A549 (cell line): ENCODE measurements around the gene ODAD2. TPM values are rescaled to one million over a fixed set of nuclear protein-coding genes. Genes with fewer than 3 reads are reported as not detected.
"Not testable (repeated sequence)": the region's sequence is repeated elsewhere in the genome, so short reads cannot be mapped to it uniquely, and the experiment has no call there.

ENCODE experiments used
- ATAC-seq, 2 experiments: fragments of 200-7000 bp in 1 of 2; fragments of >200 bp in 1 of 2; cut with Nextera tagmentation in 1 of 2; cut with Tn5 transposase in 1 of 2; 3 replicates each; pipeline versions ENCODE4 v1.8.0 to v1.9.1; 2018 to 2020; ENCODE audit warnings: mild to moderate bottlenecking in 1 of 2, moderate library complexity in 1 of 2
- CTCF ChIA-PET: fragments of 300-600 bp; sonication (Branson Sonifier 250); formaldehyde crosslinking; extraction: SDS; loops from one replicate; lab custom pipeline; 2021; ENCODE audit warnings: antibody characterized with exemption, inconsistent platforms; lab: Yijun Ruan, JAX
- POLR2A ChIA-PET: fragments of 350-600 bp; formaldehyde crosslinking; extraction: SDS; loops from one replicate; lab custom pipeline; 2021; ENCODE audit warnings: antibody characterized with exemption, inconsistent platforms; lab: Yijun Ruan, JAX
- DNase-seq, 2 experiments: peaks; one replicate each; pipeline versions ENCODE4 v3.0.0 to v3.0.0-alpha.2; 2011 to 2016; ENCODE audit warnings: low read depth in 1 of 2, low spot score in 1 of 2
- FAIRE-seq: peaks from 2 replicates; lab custom pipeline; 2011; peaks lifted over from hg19 to GRCh38; lab: Jason Lieb, UNC
- H3K27ac ChIP-seq, 2 experiments: fragments of >200 bp; sonication (Bioruptor Twin); formaldehyde crosslinking; 3 replicates each; pipeline ENCODE4 v1.5.1; 2016 to 2017
- H3K4me1 ChIP-seq: fragments of >200 bp; sonication (Bioruptor Twin); formaldehyde crosslinking; 3 replicates; pipeline ENCODE4 v1.6.1; 2016
- H3K4me2 ChIP-seq: fragments of >200 bp; sonication (Bioruptor Twin); formaldehyde crosslinking; 3 replicates; pipeline ENCODE4 v1.6.1; 2016
- H3K4me3 ChIP-seq: fragments of >200 bp; sonication (Bioruptor Twin); formaldehyde crosslinking; 3 replicates; pipeline ENCODE4 v1.5.1; 2016
- H3K9me3 ChIP-seq: fragments of >200 bp; sonication (Bioruptor Twin); formaldehyde crosslinking; 3 replicates; pipeline ENCODE4 v1.6.1; 2016
- CBX2 ChIP-seq: fragments of 200-600 bp; sonication (generic); IDR thresholded peaks from 2 replicates; pipeline ENCODE4 v1.6.1; 2016; ENCODE audit warnings: low read depth, mild to moderate bottlenecking, borderline replicate concordance
- CEBPB ChIP-seq, 2 experiments: fragments of >200 bp in 1 of 2; sonication (Bioruptor Twin) in 1 of 2; formaldehyde crosslinking in 1 of 2; IDR thresholded peaks; 2 replicates each; pipeline ENCODE4 v1.6.1; 2012 to 2016
- CHD4 ChIP-seq: fragments of 200-600 bp; sonication (generic); IDR thresholded peaks from 2 replicates; pipeline ENCODE4 v1.6.1; 2016; ENCODE audit warnings: antibody characterized with exemption, mild to moderate bottlenecking, borderline replicate concordance
- EHF ChIP-seq: fragments of 250-450 bp; sonication (Bioruptor Pico); IDR thresholded peaks from 2 replicates; pipeline ENCODE4 v1.5.0; 2020; ENCODE audit warnings: mild to moderate bottlenecking
- EHMT2 ChIP-seq: fragments of 200-600 bp; sonication (generic); IDR thresholded peaks from 2 replicates; pipeline ENCODE4 v1.6.1; 2016; ENCODE audit warnings: antibody characterized with exemption, low read depth, mild to moderate bottlenecking, moderate library complexity
- ELK1 ChIP-seq: fragments of 150-350 bp; IDR thresholded peaks from 2 replicates; pipeline ENCODE4 v1.6.1; 2014; ENCODE audit warnings: low read depth, mild to moderate bottlenecking, low read length
- ESRRA ChIP-seq: fragments of 150-350 bp; IDR thresholded peaks from 2 replicates; pipeline ENCODE4 v1.6.1; 2014; ENCODE audit warnings: mild to moderate bottlenecking, low read length, borderline replicate concordance
- FOSB ChIP-seq: fragments of 250-450 bp; sonication (Bioruptor Pico); IDR thresholded peaks from 2 replicates; pipeline ENCODE4 v1.5.0; 2020; ENCODE audit warnings: mild to moderate bottlenecking, moderate library complexity
- FOXS1 ChIP-seq: fragments of 250-450 bp; sonication (Bioruptor Pico); IDR thresholded peaks from 2 replicates; pipeline ENCODE4 v1.5.0; 2020; ENCODE audit warnings: mild to moderate bottlenecking, moderate library complexity
- HEYL ChIP-seq: fragments of 250-450 bp; sonication (Bioruptor Pico); IDR thresholded peaks from 2 replicates; pipeline ENCODE4 v1.8.0; 2021; ENCODE audit warnings: mild to moderate bottlenecking, moderate library complexity
- HOXA7 ChIP-seq: fragments of 250-450 bp; sonication (Bioruptor Pico); IDR thresholded peaks from 2 replicates; pipeline ENCODE4 v1.5.0; 2020; ENCODE audit warnings: mild to moderate bottlenecking, moderate library complexity
- HOXB13 ChIP-seq: fragments of 250-450 bp; sonication (Bioruptor Pico); IDR thresholded peaks from 2 replicates; pipeline ENCODE4 v1.5.0; 2020; ENCODE audit warnings: low read depth, mild to moderate bottlenecking, moderate library complexity
- JUNB ChIP-seq: fragments of >200 bp; sonication (Bioruptor Twin); formaldehyde crosslinking; IDR thresholded peaks from 2 replicates; pipeline ENCODE4 v1.6.1; 2016
- KDM5A ChIP-seq: fragments of 200-600 bp; sonication (generic); IDR thresholded peaks from 2 replicates; pipeline ENCODE4 v1.6.1; 2016; ENCODE audit warnings: antibody characterized with exemption, mild to moderate bottlenecking
- MAX ChIP-seq: IDR thresholded peaks from 2 replicates; pipeline ENCODE4 v1.6.1; 2012
- MAZ ChIP-seq: fragments of 150-350 bp; IDR thresholded peaks from 2 replicates; pipeline ENCODE4 v1.6.1; 2014; ENCODE audit warnings: antibody characterized with exemption, low read depth, low read length, borderline replicate concordance
- NFE2L2 ChIP-seq: fragments of 150-350 bp; conservative IDR thresholded peaks from 2 replicates; pipeline ENCODE4 v1.6.1; 2014; ENCODE audit warnings: low read length
- NPAS2 ChIP-seq: fragments of 250-450 bp; sonication (Bioruptor Pico); IDR thresholded peaks from 2 replicates; pipeline ENCODE4 v1.8.0; 2022; ENCODE audit warnings: mild to moderate bottlenecking, moderate library complexity, borderline replicate concordance
- NR3C1 ChIP-seq: fragments of >200 bp; sonication (Bioruptor Twin); formaldehyde crosslinking; IDR thresholded peaks from 3 replicates; pipeline ENCODE4 v1.6.1; 2017
- PHF8 ChIP-seq: fragments of 200-600 bp; sonication (generic); IDR thresholded peaks from 2 replicates; pipeline ENCODE4 v1.6.1; 2016; ENCODE audit warnings: low read depth, mild to moderate bottlenecking, antibody characterized with exemption, moderate library complexity, borderline replicate concordance
- POLR2A ChIP-seq: IDR thresholded peaks from 2 replicates; pipeline ENCODE4 v1.6.1; 2012; ENCODE audit warnings: mild to moderate bottlenecking, low read length
- RAD21 ChIP-seq, 2 experiments: fragments of >200 bp in 1 of 2; sonication (Bioruptor Twin) in 1 of 2; formaldehyde crosslinking in 1 of 2; IDR thresholded peaks in 1 of 2; conservative IDR thresholded peaks in 1 of 2; 2 replicates in 1 of 2; 3 replicates in 1 of 2; pipeline ENCODE4 v1.6.1; 2012 to 2018; ENCODE audit warnings: inconsistent platforms in 1 of 2
- RARB ChIP-seq: fragments of 250-450 bp; sonication (Bioruptor Pico); IDR thresholded peaks from 2 replicates; pipeline ENCODE4 v1.8.0; 2021; ENCODE audit warnings: mild to moderate bottlenecking, moderate library complexity
- RFX5 ChIP-seq: fragments of 450-650 bp; IDR thresholded peaks from 2 replicates; pipeline ENCODE4 v1.7.1; 2014; ENCODE audit warnings: antibody characterized with exemption, mild to moderate bottlenecking, moderate library complexity
- SMC3 ChIP-seq: fragments of >200 bp; sonication (Bioruptor Twin); formaldehyde crosslinking; IDR thresholded peaks from 3 replicates; pipeline ENCODE4 v1.6.1; 2018; ENCODE audit warnings: inconsistent platforms
- ZC3H11A ChIP-seq: fragments of 450-650 bp; IDR thresholded peaks from 2 replicates; pipeline ENCODE4 v1.6.1; 2014; ENCODE audit warnings: antibody characterized with exemption, mild to moderate bottlenecking
- ZFP36 ChIP-seq: fragments of 450-650 bp; IDR thresholded peaks from 2 replicates; pipeline ENCODE4 v1.6.1; 2014; ENCODE audit warnings: borderline replicate concordance; ENCODE audit not compliant: partially characterized antibody
- WGBS: methylation state at CpG from one replicate; pipeline ENCODE4 v1.1.6; 2017; ENCODE audit errors: missing lambda C conversion rate; 5-methylcytosine and 5-hydroxymethylcytosine counted together
- polyA plus RNA-seq, 4 experiments: library from polyadenylated mRNA; depleted of rRNA in 3 of 4; stranded (reverse); fragments of >200 nt; fragmentation: RNase III in 1 of 4; extraction: RNeasy Plus Mini Kit Qiagen cat#74134 plus additional on column Dnase treatment in 1 of 4; gene quantifications; 2 replicates in 3 of 4; 3 replicates in 1 of 4; pipeline ENCODE4 v1.2.3, GENCODE V29; 2011 to 2017
- TF ChIP-seq, protein P1 (sequence below): fragments of 250-450 bp; sonication (Bioruptor Pico); IDR thresholded peaks from 2 replicates; pipeline ENCODE4 v1.5.0; 2021; ENCODE audit warnings: mild to moderate bottlenecking, moderate library complexity, borderline replicate concordance

The ODAD2 gene
- polyA plus RNA-seq, 2 of the 4 experiments (the other 2 are of a cell fraction): not detected

- FAIRE-seq, H3K27ac ChIP-seq, CTCF ChIA-PET, DNase-seq, H3K4me1 ChIP-seq, H3K4me3 ChIP-seq, H3K9me3 ChIP-seq, POLR2A ChIA-PET, ATAC-seq, H3K4me2 ChIP-seq: not testable (repeated sequence)
- WGBS: 1% methylated on average over 3 of the region's 3 CpGs
Observed at GRCh38 chr10:27958383-27958782, 40.5 kb downstream of the ODAD2 start.

DNA sequence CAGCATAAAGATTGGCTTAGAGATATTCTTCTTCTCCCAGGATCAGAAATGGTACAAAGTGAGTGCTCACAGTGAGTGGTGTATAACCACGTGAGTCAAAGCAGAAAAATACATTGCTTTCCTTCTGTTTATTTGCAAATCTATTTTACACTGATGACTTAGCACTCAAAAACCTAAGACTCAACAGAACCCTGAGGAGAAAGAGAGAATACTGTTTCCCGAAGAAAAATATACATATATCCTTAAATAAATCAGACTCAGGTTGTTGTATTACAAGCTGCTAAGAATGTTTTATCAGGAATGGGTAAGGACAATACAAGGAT, 48.7 kb downstream of the ODAD2 start:
- no peaks in the 10 kb centered on the region for H3K4me1 ChIP-seq
- H3K4me3 ChIP-seq: no peak overlapping the region
- ChIA-PET POLR2A (no interaction called here), CTCF (no interaction called here)
- no peaks in the 10 kb centered on the region for H3K9me3 ChIP-seq
- no peak overlapping the region for H3K4me2 ChIP-seq
- TF ChIP-seq CEBPB (IDR thresholded peaks at IDR 0.05) (no peak), POLR2A (no peak)
- no peak overlapping the region for H3K27ac ChIP-seq
- 31% methylated on average over 2 of the region's 2 CpGs for WGBS
- DNase-seq (no peak), ATAC-seq (no peak), FAIRE-seq (no peak)

DNA sequence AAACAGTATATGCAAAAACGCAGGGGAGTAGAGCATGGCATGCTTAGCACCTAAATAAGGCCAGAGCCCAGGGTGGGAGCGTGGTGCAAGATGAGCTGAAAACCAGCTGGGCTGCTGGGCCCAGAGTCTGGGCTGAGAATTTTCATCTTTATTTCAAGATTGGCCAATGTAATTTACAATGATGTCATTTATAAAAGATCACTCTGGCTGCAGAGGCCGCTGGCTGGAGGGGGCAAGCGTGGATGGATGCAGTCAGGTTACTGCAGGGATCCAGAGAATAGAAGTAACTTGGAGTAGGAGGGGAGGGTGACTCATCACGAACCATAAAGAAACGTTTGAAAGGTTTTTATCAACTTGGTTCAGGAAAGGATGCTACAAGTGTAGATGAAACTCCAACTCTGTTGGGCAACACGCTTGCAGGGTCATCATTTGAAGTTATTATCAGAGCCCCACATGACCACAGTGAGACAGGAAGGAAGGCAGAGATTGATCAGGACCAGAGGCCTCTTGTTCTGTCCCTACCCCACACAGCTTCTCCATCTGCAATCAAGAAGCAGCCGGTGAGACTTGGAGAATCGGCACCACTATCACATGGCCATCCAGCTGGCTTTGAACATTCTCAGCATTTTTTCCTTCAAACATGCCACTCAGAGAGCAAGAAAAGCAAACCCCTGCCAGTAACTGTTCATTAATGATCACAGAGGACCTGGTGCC, 49.2 kb downstream of the ODAD2 start:
- Histone ChIP-seq H3K4me2 (no peak overlapping the region), H3K27ac (no peak overlapping the region), H3K4me1 (no peaks in the 10 kb centered on the region), H3K4me3 (no peak overlapping the region), H3K9me3 (no peaks in the 10 kb centered on the region)
- no peak for TF ChIP-seq POLR2A
- no peak for TF ChIP-seq MAZ
- TF ChIP-seq CBX2: no peak
- TF ChIP-seq PHF8: no peak
- TF ChIP-seq RARB (CRISPR knock-in tag): no peak
- TF ChIP-seq HOXB13 (CRISPR knock-in tag): no peak
- TF ChIP-seq NFE2L2: no peak
- no peak for TF ChIP-seq ELK1
- no peak for TF ChIP-seq SMC3
- no peak for TF ChIP-seq FOXS1 (CRISPR knock-in tag)
- no peak for TF ChIP-seq NPAS2 (CRISPR knock-in tag)
- no peak for TF ChIP-seq ZC3H11A
- no peak for TF ChIP-seq MAX
- DNase-seq (no peak), FAIRE-seq (no peak), ATAC-seq (no peak)
- ChIA-PET CTCF (interaction anchor here (0.6 kb wide), 1 partner anchor 198 kb away, joined by 3 read pairs; no protein-coding TSS in a partner anchor), POLR2A (no interaction called here)
- WGBS: 29% methylated on average over 9 of the region's 9 CpGs

DNA sequence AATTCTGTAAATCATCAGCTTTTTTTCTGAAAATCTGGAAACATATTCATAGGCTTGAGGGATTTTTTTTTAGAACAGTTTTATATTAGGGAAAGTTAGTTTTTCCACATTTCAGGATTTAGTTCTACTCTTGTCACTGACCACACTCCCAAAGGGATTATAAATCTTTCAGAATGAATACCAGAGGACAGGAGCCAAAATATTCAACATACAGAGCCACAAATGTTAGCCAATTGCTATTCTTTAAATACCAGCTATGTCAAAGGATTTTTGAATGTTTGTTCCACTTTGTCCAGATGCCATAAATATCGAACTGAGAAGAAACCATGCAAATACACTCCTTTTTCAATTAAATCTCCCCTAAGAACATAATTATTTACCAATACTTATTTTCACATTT, 50.7 kb downstream of the ODAD2 start:
- ChIA-PET CTCF (interaction anchor here (0.6 to 0.7 kb wide), 2 partner anchors 34 to 227 kb away, joined by 3 read pairs; no protein-coding TSS in a partner anchor), POLR2A (no interaction called here)
- ATAC-seq (no peak), DNase-seq (no peak), FAIRE-seq (no peak)
- Histone ChIP-seq H3K4me1 (no peaks in the 10 kb centered on the region), H3K4me3 (no peak overlapping the region), H3K9me3 (no peaks in the 10 kb centered on the region), H3K4me2 (no peak overlapping the region), H3K27ac (no peak overlapping the region)
- WGBS: 0% methylated on average over 1 of the region's 1 CpG
- TF ChIP-seq CHD4 (no peak), JUNB (no peak), ZFP36 (no peak), CEBPB (IDR thresholded peaks at IDR 0.05) (no peak), HEYL (CRISPR knock-in tag) (no peak), EHF (CRISPR knock-in tag) (no peak), NR3C1 (no peak), KDM5A (no peak), FOXS1 (CRISPR knock-in tag) (no peak), RAD21 (conservative IDR thresholded peaks at IDR 0.05 in 1 of 2, IDR thresholded peaks at IDR 0.05 in 1 of 2) (no peak), ESRRA (no peak), EHMT2 (no peak), SMC3 (no peak), HOXA7 (no peak), FOSB (no peak), RFX5 (no peak)
- TF ChIP-seq, protein P1, sequence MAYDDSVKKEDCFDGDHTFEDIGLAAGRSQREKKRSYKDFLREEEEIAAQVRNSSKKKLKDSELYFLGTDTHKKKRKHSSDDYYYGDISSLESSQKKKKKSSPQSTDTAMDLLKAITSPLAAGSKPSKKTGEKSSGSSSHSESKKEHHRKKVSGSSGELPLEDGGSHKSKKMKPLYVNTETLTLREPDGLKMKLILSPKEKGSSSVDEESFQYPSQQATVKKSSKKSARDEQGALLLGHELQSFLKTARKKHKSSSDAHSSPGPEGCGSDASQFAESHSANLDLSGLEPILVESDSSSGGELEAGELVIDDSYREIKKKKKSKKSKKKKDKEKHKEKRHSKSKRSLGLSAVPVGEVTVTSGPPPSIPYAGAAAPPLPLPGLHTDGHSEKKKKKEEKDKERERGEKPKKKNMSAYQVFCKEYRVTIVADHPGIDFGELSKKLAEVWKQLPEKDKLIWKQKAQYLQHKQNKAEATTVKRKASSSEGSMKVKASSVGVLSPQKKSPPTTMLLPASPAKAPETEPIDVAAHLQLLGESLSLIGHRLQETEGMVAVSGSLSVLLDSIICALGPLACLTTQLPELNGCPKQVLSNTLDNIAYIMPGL: no peak
